BJ (cell line): ENCODE data around the gene BLOC1S3. TPM values are rescaled to one million over a fixed set of nuclear protein-coding genes. Genes with fewer than 3 reads are reported as not detected.
A peak's percentile ranks its signal among the peaks of the same experiment; 100 is the strongest.

Source experiments
- CTCF ChIA-PET: fragments of 350-600 bp; formaldehyde crosslinking; extraction: SDS; loops from one replicate; lab custom pipeline; 2021; ENCODE audit warnings: antibody characterized with exemption, inconsistent platforms; lab: Yijun Ruan, JAX
- POLR2A ChIA-PET: fragments of 300-600 bp; sonication (Branson Sonifier 250); formaldehyde crosslinking; extraction: SDS; loops from one replicate; lab custom pipeline; 2021; ENCODE audit warnings: antibody characterized with exemption; lab: Charles Lee
- DNase-seq: peaks from one replicate; pipeline ENCODE4 v3.0.0-alpha.2; 2011; ENCODE audit warnings: low read depth
- H3K27me3 ChIP-seq: 2 replicates; pipeline ENCODE4 v1.6.0; 2011; ENCODE audit warnings: low read length; ENCODE audit not compliant: control insufficient read depth, insufficient read depth
- H3K36me3 ChIP-seq: 2 replicates; pipeline ENCODE4 v1.5.1; 2011; ENCODE audit warnings: low read length; ENCODE audit not compliant: control insufficient read depth, insufficient read depth
- H3K4me3 ChIP-seq: 2 replicates; pipeline ENCODE4 v1.5.1; 2011; ENCODE audit warnings: low read depth, mild to moderate bottlenecking, control low read depth, low read length
- CTCF ChIP-seq: IDR thresholded peaks from 2 replicates; pipeline ENCODE4 v1.5.1; 2011; ENCODE audit warnings: low read depth, mild to moderate bottlenecking, control low read depth, inconsistent platforms, low read length, moderate library complexity; ENCODE audit not compliant: insufficient read depth
- polyA plus RNA-seq: library from polyadenylated mRNA; depleted of rRNA; stranded (reverse); fragments of >200 nt; gene quantifications from 2 replicates; pipeline ENCODE4 v1.2.3, GENCODE V29; 2011

Gene BLOC1S3
- polyA plus RNA-seq, 1 experiment, result 8.3 TPM

- no peak for DNase-seq
- ChIA-PET POLR2A (no interaction called here), CTCF (interaction anchor here (1.4 kb wide), 1 partner anchor 95 kb away, joined by 5 read pairs; no protein-coding TSS in a partner anchor)
- Histone ChIP-seq H3K4me3 (peak overlapping the region; percentile 11; the same call in 1 of the 2 replicates), H3K27me3 (peaks cover 5% of the 10 kb centered on the region), H3K36me3 (peaks cover 2% of the 10 kb centered on the region; the same call in 1 of the 2 replicates)
- no peak for TF ChIP-seq CTCF
Measured at GRCh38 chr19:45153339-45154063, 25.1 kb upstream of the BLOC1S3 start.

GRCh38 chr19:45154064-45154827 lies 24.3 kb upstream of the BLOC1S3 start:
- Histone ChIP-seq H3K4me3 (no peak overlapping the region; the same call in 1 of the 2 replicates), H3K27me3 (peaks cover 5% of the 10 kb centered on the region), H3K36me3 (peaks cover 2% of the 10 kb centered on the region; the same call in 1 of the 2 replicates)
- no peak for TF ChIP-seq CTCF
- ChIA-PET POLR2A (no interaction called here), CTCF (interaction anchor here (1.0 kb wide), 1 partner anchor 24 kb away, joined by 3 read pairs; the partner anchor contains the start of gene TRAPPC6A)
- DNase-seq, result no peak

- no peak overlapping the region for H3K4me3 ChIP-seq
- H3K36me3 ChIP-seq, result no peaks in the 10 kb centered on the region
- no peak for TF ChIP-seq CTCF
- ChIA-PET CTCF (no interaction called here), POLR2A (no interaction called here)
- peaks cover 11% of the 10 kb centered on the region for H3K27me3 ChIP-seq
- DNase-seq, result no peak
Measured at GRCh38 chr19:45156011-45156630, 22.5 kb upstream of the BLOC1S3 start.

- ChIA-PET POLR2A (no interaction called here), CTCF (no interaction called here)
- Histone ChIP-seq H3K36me3 (no peaks in the 10 kb centered on the region), H3K4me3 (no peak overlapping the region), H3K27me3 (peaks cover 11% of the 10 kb centered on the region)
- DNase-seq, result no peak
- TF ChIP-seq CTCF, result no peak
Measured at GRCh38 chr19:45156751-45157150, 21.8 kb upstream of the BLOC1S3 start.
